Endothelial cell of umbilical vein (primary cell): ENCODE measurements around the gene SP140. TPM values are rescaled to one million over a fixed set of nuclear protein-coding genes. Genes with fewer than 3 reads are reported as not detected.

Experiments
- BruUV-seq: library from RNA; stranded (reverse); fragments of 400-500 nt; replicated peaks from 2 replicates; lab custom pipeline; 2021; lab: Mats Ljungman, UMichigan
- CTCF ChIA-PET: fragments of 300-600, 350-600 bp; sonication (Branson Sonifier 250); formaldehyde crosslinking; loops from one replicate; lab custom pipeline; 2021; ENCODE audit warnings: antibody characterized with exemption, inconsistent platforms; lab: Charles Lee
- POLR2A ChIA-PET: fragments of 300-600, 350-600 bp; sonication (Branson Sonifier 250); formaldehyde crosslinking; loops from one replicate; lab custom pipeline; 2021; ENCODE audit warnings: antibody characterized with exemption, inconsistent platforms; lab: Charles Lee
- DNase-seq: peaks from one replicate; pipeline ENCODE4 v3.0.0-alpha.2; 2011; ENCODE audit warnings: low read depth, low spot score
- FAIRE-seq: peaks from 2 replicates; lab custom pipeline; 2011; peaks lifted over from hg19 to GRCh38; lab: Jason Lieb, UNC
- H2AFZ ChIP-seq: 2 replicates; pipeline ENCODE4 v1.6.0; 2012; ENCODE audit warnings: low read depth, low read length, control low read depth, inconsistent platforms
- H3K27ac ChIP-seq: 2 replicates; pipeline ENCODE4 v1.5.1; 2011; ENCODE audit warnings: low read depth, mild to moderate bottlenecking, control low read depth, low read length, moderate library complexity; ENCODE audit not compliant: insufficient read depth
- H3K27me3 ChIP-seq, 2 experiments: 2 replicates each; pipeline versions ENCODE4 v1.6.0 to v1.6.1; 2011; ENCODE audit warnings: low read length in 2 of 2, mixed read lengths in 1 of 2; ENCODE audit not compliant: control insufficient read depth in 2 of 2, insufficient read depth in 2 of 2
- H3K36me3 ChIP-seq, 2 experiments: 2 replicates in 1 of 2; 3 replicates in 1 of 2; pipeline ENCODE4 v1.5.1; 2011; ENCODE audit warnings: low read length in 2 of 2, mild to moderate bottlenecking in 1 of 2, moderate library complexity in 1 of 2; ENCODE audit not compliant: control insufficient read depth in 2 of 2, insufficient read depth in 2 of 2; ENCODE audit errors: extremely low read depth in 1 of 2
- H3K4me1 ChIP-seq: 3 replicates; pipeline ENCODE4 v1.5.1; 2011; ENCODE audit warnings: mild to moderate bottlenecking, low read length; ENCODE audit not compliant: control insufficient read depth, insufficient read depth; ENCODE audit errors: extremely low read depth
- H3K4me2 ChIP-seq: 2 replicates; pipeline ENCODE4 v1.6.1; 2011; ENCODE audit warnings: low read length, control low read depth, mixed read lengths; ENCODE audit not compliant: insufficient read depth
- H3K4me3 ChIP-seq, 3 experiments: fragments of 200-600 bp in 1 of 3; sonication (generic), shearing (Covaris generic) in 1 of 3; replicated peaks in 1 of 3; 2 replicates each; pipeline ENCODE4 v1.5.1; 2011 to 2016; ENCODE audit warnings: control low read depth in 3 of 3, low read length in 3 of 3, mild to moderate bottlenecking in 2 of 3, inconsistent platforms in 1 of 3, low read depth in 1 of 3, moderate library complexity in 1 of 3; ENCODE audit not compliant: insufficient read depth in 1 of 3
- H3K79me2 ChIP-seq: 2 replicates; pipeline ENCODE4 v1.6.0; 2012; ENCODE audit warnings: low read length, inconsistent platforms; ENCODE audit not compliant: control insufficient read depth, insufficient read depth
- H3K9ac ChIP-seq: replicated peaks from 2 replicates; pipeline ENCODE3; 2011; ENCODE audit warnings: low read length, control low read depth; ENCODE audit not compliant: insufficient read depth; ENCODE audit errors: extremely low read depth
- H3K9me1 ChIP-seq: replicated peaks from 3 replicates; pipeline ENCODE4 v1.6.0; 2011; ENCODE audit warnings: mild to moderate bottlenecking, low read length; ENCODE audit not compliant: control insufficient read depth, insufficient read depth; ENCODE audit errors: extremely low read depth
- H3K9me3 ChIP-seq: replicated peaks from 2 replicates; pipeline ENCODE4 v1.5.1; 2012; ENCODE audit warnings: low read length, inconsistent platforms; ENCODE audit not compliant: control insufficient read depth, insufficient read depth
- H4K20me1 ChIP-seq: replicated peaks from 2 replicates; pipeline ENCODE3; 2011; ENCODE audit warnings: mild to moderate bottlenecking, low read length; ENCODE audit not compliant: control insufficient read depth, insufficient read depth; ENCODE audit errors: extremely low read depth
- EZH2 ChIP-seq: IDR thresholded peaks from 2 replicates; pipeline ENCODE4 v1.6.1; 2012; ENCODE audit warnings: borderline replicate concordance, low read depth, mild to moderate bottlenecking, moderate library complexity, low read length, inconsistent platforms; ENCODE audit not compliant: severe bottlenecking
- FOS ChIP-seq: IDR thresholded peaks from 2 replicates; pipeline ENCODE4 v1.6.1; 2011; ENCODE audit warnings: mild to moderate bottlenecking, low read length, moderate library complexity, borderline replicate concordance; ENCODE audit not compliant: insufficient read depth
- GATA2 ChIP-seq: IDR thresholded peaks from 2 replicates; pipeline ENCODE4 v1.7.0; 2011; ENCODE audit warnings: low read depth, mild to moderate bottlenecking, moderate library complexity, mixed read lengths, low read length; ENCODE audit not compliant: insufficient read length, insufficient read depth
- JUN ChIP-seq: IDR thresholded peaks from 2 replicates; pipeline ENCODE4 v1.6.1; 2011; ENCODE audit warnings: borderline replicate concordance, low read depth; ENCODE audit not compliant: insufficient read length, insufficient read depth
- MYC ChIP-seq: IDR thresholded peaks from one replicate; pipeline ENCODE4 v1.6.1; 2011; ENCODE audit warnings: mild to moderate bottlenecking, low read depth, low read length
- POLR2A ChIP-seq: IDR thresholded peaks from 2 replicates; pipeline ENCODE4 v1.6.1; 2012; ENCODE audit warnings: low read depth, mild to moderate bottlenecking, control low read depth, low read length
- POLR2AphosphoS5 ChIP-seq: IDR thresholded peaks from 2 replicates; pipeline ENCODE4 v1.6.1; 2012; ENCODE audit warnings: low read depth, mild to moderate bottlenecking, control low read depth, low read length, moderate library complexity; ENCODE audit not compliant: insufficient read depth
- dilution Hi-C: fragments of 300-500 bp; cut with MboI; formaldehyde crosslinking; loops from one replicate; pipeline ENCODE4 v1.15.0; 2019; ENCODE audit warnings: low sequenced_read_pairs; ENCODE audit not compliant: extremely low pct_ligation_motif_present
- intact Hi-C: fragments of 100-400 bp; cut with micrococcal nuclease; formaldehyde crosslinking; loops from one replicate; pipeline ENCODE4 v1.10.0; 2022
- polyA plus RNA-seq, 4 experiments: library from polyadenylated mRNA; depleted of rRNA in 3 of 4; stranded (reverse) in 3 of 4; unstranded in 1 of 4; fragments of >200 nt; gene quantifications; 2 replicates each; pipeline versions ENCODE4 v1.2.1 to v1.2.3, GENCODE V29; 2011 to 2012; ENCODE audit warnings: missing spikeins in 1 of 4
- total RNA-seq: library from RNA; stranded (reverse); gene quantifications from 2 replicates; pipeline ENCODE4 v1.2.3, GENCODE V29; 2021
- TF ChIP-seq, protein P1 (sequence below): IDR thresholded peaks from 2 replicates; pipeline ENCODE4 v1.6.1; 2011; ENCODE audit not compliant: insufficient read depth, insufficient read length
- TF ChIP-seq, protein P2 (sequence below), 2 donors: IDR thresholded peaks; 1 replicate in 1 of 2; 2 replicates in 1 of 2; pipeline ENCODE4 v1.5.1; 2011; ENCODE audit warnings: low read length in 2 of 2, mild to moderate bottlenecking in 2 of 2, moderate library complexity in 2 of 2, control low read depth in 1 of 2, inconsistent platforms in 1 of 2, low read depth in 1 of 2; ENCODE audit not compliant: insufficient read depth in 1 of 2; ENCODE audit errors: extremely low read depth in 1 of 2

Gene SP140
- total and polyA plus RNA-seq, 2 donors (not counting 3 experiments of a cell fraction or from before 2014, with no cell fraction given) = not detected

GRCh38 chr2:230226051-230226551, 565 bp downstream of the SP140 start:
- CTCF ChIA-PET = no interaction called here

More at GRCh38 chr2:230226051-230226551, 565 bp downstream of the SP140 start:
- no peaks in the 10 kb centered on the region for H3K79me2 ChIP-seq
- H3K4me3 ChIP-seq = no peak overlapping the region
- no peak overlapping the region for H3K27ac ChIP-seq
- no TSS peak for BruUV-seq
- POLR2A ChIA-PET = no interaction called here
- H2AFZ ChIP-seq = no peak overlapping the region
- no peaks in the 10 kb centered on the region for H3K9me3 ChIP-seq
- H3K9me1 ChIP-seq = no peaks in the 10 kb centered on the region
- intact Hi-C loops (no loop called here), dilution Hi-C loops (no loop called here)
- H3K27me3 ChIP-seq = no peaks in the 10 kb centered on the region
- TF ChIP-seq, protein P1, sequence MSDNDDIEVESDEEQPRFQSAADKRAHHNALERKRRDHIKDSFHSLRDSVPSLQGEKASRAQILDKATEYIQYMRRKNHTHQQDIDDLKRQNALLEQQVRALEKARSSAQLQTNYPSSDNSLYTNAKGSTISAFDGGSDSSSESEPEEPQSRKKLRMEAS = no peak
- TF ChIP-seq, protein P2, sequence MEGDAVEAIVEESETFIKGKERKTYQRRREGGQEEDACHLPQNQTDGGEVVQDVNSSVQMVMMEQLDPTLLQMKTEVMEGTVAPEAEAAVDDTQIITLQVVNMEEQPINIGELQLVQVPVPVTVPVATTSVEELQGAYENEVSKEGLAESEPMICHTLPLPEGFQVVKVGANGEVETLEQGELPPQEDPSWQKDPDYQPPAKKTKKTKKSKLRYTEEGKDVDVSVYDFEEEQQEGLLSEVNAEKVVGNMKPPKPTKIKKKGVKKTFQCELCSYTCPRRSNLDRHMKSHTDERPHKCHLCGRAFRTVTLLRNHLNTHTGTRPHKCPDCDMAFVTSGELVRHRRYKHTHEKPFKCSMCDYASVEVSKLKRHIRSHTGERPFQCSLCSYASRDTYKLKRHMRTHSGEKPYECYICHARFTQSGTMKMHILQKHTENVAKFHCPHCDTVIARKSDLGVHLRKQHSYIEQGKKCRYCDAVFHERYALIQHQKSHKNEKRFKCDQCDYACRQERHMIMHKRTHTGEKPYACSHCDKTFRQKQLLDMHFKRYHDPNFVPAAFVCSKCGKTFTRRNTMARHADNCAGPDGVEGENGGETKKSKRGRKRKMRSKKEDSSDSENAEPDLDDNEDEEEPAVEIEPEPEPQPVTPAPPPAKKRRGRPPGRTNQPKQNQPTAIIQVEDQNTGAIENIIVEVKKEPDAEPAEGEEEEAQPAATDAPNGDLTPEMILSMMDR (IDR thresholded peaks at IDR 0.05; ENCODE audit: extremely low read depth in 1 of 2, insufficient read depth in 1 of 2, low read depth in 1 of 2, low read length in 2 of 2) = no peak
- TF ChIP-seq FOS = no peak
- TF ChIP-seq GATA2 = no peak
- TF ChIP-seq POLR2AphosphoS5 = no peak
- no peak for TF ChIP-seq JUN
- no peak for TF ChIP-seq MYC
- TF ChIP-seq POLR2A = no peak
- TF ChIP-seq EZH2 = no peak
- no peaks in the 10 kb centered on the region for H4K20me1 ChIP-seq
- FAIRE-seq (no peak), DNase-seq (no peak)
- no peak overlapping the region for H3K9ac ChIP-seq
- no peak overlapping the region for H3K4me2 ChIP-seq
- peaks cover 7% of the 10 kb centered on the region for H3K4me1 ChIP-seq
- no peaks in the 10 kb centered on the region for H3K36me3 ChIP-seq
